Renal pelvis (tissue), 4 donors: Measurements from ENCODE around the gene SPECC1L. TPM values are rescaled to one million over a fixed set of nuclear protein-coding genes. Genes with fewer than 3 reads are reported as not detected.

Experiments
- DNase-seq: peaks from one replicate; pipeline ENCODE4 v3.0.0-alpha.2; 2013
- polyA plus RNA-seq, 3 donors: library from polyadenylated mRNA; unstranded; fragments of 120-200 nt; gene quantifications; one replicate each; pipeline ENCODE4 v1.2.1, GENCODE V29; 2013; ENCODE audit not compliant: insufficient read length in 3 of 3

SPECC1L gene
- polyA plus RNA-seq, 3 donors: 47.4 to 51.0 (median 49.1) TPM

- no peak for DNase-seq
These were observed 169.7 kb downstream of the SPECC1L start for GRCh38 chr22:24440270-24440717.

GRCh38 chr22:24440718-24441405 lies 170.2 kb downstream of the SPECC1L start:
- no peak for DNase-seq

- no peak for DNase-seq
These were observed 171.0 kb downstream of the SPECC1L start for GRCh38 chr22:24441406-24442351.

- no peak for DNase-seq
These were observed 171.7 kb downstream of the SPECC1L start for GRCh38 chr22:24442352-24442744.

- no peak for DNase-seq
These were observed 173.0 kb downstream of the SPECC1L start for GRCh38 chr22:24443668-24444067.

GRCh38 chr22:24444251-24444650 lies 173.6 kb downstream of the SPECC1L start:
- no peak for DNase-seq

GRCh38 chr22:24444729-24445466 lies 174.3 kb downstream of the SPECC1L start:
- DNase-seq: peak; percentile 75

GRCh38 chr22:24445481-24446259 lies 175.0 kb downstream of the SPECC1L start:
- no peak for DNase-seq

GRCh38 chr22:24446260-24446611 lies 175.6 kb downstream of the SPECC1L start:
- DNase-seq: no peak

- no peak for DNase-seq
These were observed 180.0 kb downstream of the SPECC1L start for GRCh38 chr22:24450610-24451009.

GRCh38 chr22:24451162-24451561 lies 180.5 kb downstream of the SPECC1L start:
- no peak for DNase-seq

- no peak for DNase-seq
These were observed 183.2 kb downstream of the SPECC1L start for GRCh38 chr22:24453853-24454252.

GRCh38 chr22:24455039-24455438 lies 184.4 kb downstream of the SPECC1L start:
- no peak for DNase-seq

- no peak for DNase-seq
These were observed 185.3 kb downstream of the SPECC1L start for GRCh38 chr22:24455751-24456426.

- no peak for DNase-seq
These were observed 187.3 kb downstream of the SPECC1L start for GRCh38 chr22:24457894-24458420.

- DNase-seq: no peak
These were observed 189.3 kb downstream of the SPECC1L start for GRCh38 chr22:24459911-24460310.

GRCh38 chr22:24460418-24461089 lies 189.9 kb downstream of the SPECC1L start:
- no peak for DNase-seq

GRCh38 chr22:24463071-24463760 lies 192.6 kb downstream of the SPECC1L start:
- no peak for DNase-seq

GRCh38 chr22:24465566-24465965 lies 194.9 kb downstream of the SPECC1L start:
- no peak for DNase-seq
